Uterus (tissue), 4 donors: ENCODE results near the gene SCLY. TPM values are rescaled to one million over a fixed set of nuclear protein-coding genes. Genes with fewer than 3 reads are reported as not detected.
"Not testable (repeated sequence)": the region's sequence is repeated elsewhere in the genome, so short reads cannot be mapped to it uniquely, and the experiment has no call there.

ENCODE experiments used
- DNase-seq, 2 donors: peaks; one replicate each; pipeline ENCODE4 v3.0.0-alpha.2; 2019 to 2020
- H3K27ac ChIP-seq, 2 donors: fragments of 200-600 bp; sonication (generic); 1 replicate in 1 of 2; 2 replicates in 1 of 2; pipeline ENCODE4 v1.5.1; 2016 to 2018
- H3K27me3 ChIP-seq, 2 donors: fragments of 200-600 bp; sonication (generic); one replicate each; pipeline ENCODE4 v1.5.1; 2018 to 2019; ENCODE audit warnings: control low read depth in 1 of 2
- H3K36me3 ChIP-seq, 2 donors: fragments of 200-600 bp; sonication (generic); one replicate each; pipeline ENCODE4 v1.5.1; 2019; ENCODE audit warnings: control low read depth in 1 of 2
- H3K4me1 ChIP-seq, 2 donors: fragments of 200-600 bp; sonication (generic); one replicate each; pipeline ENCODE4 v1.5.1; 2018 to 2019; ENCODE audit warnings: control low read depth in 1 of 2
- H3K4me3 ChIP-seq, 2 donors: fragments of 200-600 bp; sonication (generic); 1 replicate in 1 of 2; 2 replicates in 1 of 2; pipeline ENCODE4 v1.5.1; 2018 to 2019; ENCODE audit warnings: mild to moderate bottlenecking in 1 of 2
- H3K9me3 ChIP-seq, 2 donors: fragments of 200-600 bp; sonication (generic); one replicate each; pipeline ENCODE4 v1.5.1; 2019; ENCODE audit warnings: control low read depth in 1 of 2
- CTCF ChIP-seq, 4 experiments: fragments of 200-600 bp in 2 of 4; fragments of 450-650 bp in 2 of 4; sonication (generic) in 2 of 4; IDR thresholded peaks; one replicate each; pipeline ENCODE4 v1.5.1; 2016 to 2019; ENCODE audit warnings: antibody characterized with exemption in 4 of 4, mild to moderate bottlenecking in 2 of 4, moderate library complexity in 1 of 4
- POLR2A ChIP-seq, 2 donors: fragments of 450-650 bp; IDR thresholded peaks; one replicate each; pipeline ENCODE4 v1.6.1; 2016; ENCODE audit warnings: antibody characterized with exemption in 2 of 2, mild to moderate bottlenecking in 1 of 2, moderate library complexity in 1 of 2
- intact Hi-C: fragments of 100-400 bp; cut with DNase I; formaldehyde crosslinking; loops from one replicate; pipeline ENCODE4 v1.15.1; 2023; ENCODE audit warnings: low total_unique reads
- total RNA-seq, 4 donors: library from RNA; depleted of rRNA in 3 of 4; stranded (reverse); fragments of >200 nt in 3 of 4; gene quantifications; one replicate each; pipeline versions ENCODE4 v1.1.0 to v1.2.4, GENCODE V29; 2014 to 2023
- donor health status: DM: yes; HTN: yes; CAD: no.

Gene SCLY
- total RNA-seq, 4 donors from 2014 or later: 5.1 to 26.0 (median 12.8) TPM

- Histone ChIP-seq H3K27me3 (no peaks in the 10 kb centered on the region), H3K4me3 (no peak overlapping the region), H3K9me3 (no peaks in the 10 kb centered on the region), H3K4me1 (no peaks in the 10 kb centered on the region), H3K36me3 (no peaks in the 10 kb centered on the region), H3K27ac (no peak overlapping the region)
- intact Hi-C loops: no loop called here
- no peak for DNase-seq
- TF ChIP-seq CTCF (IDR thresholded peaks at IDR 0.05): no peak
- TF ChIP-seq POLR2A (IDR thresholded peaks at IDR 0.05): no peak
Measured at GRCh38 chr2:238113611-238114010, 52.8 kb downstream of the SCLY start.

- H3K27me3 ChIP-seq: no peaks in the 10 kb centered on the region
- DNase-seq: no peak
- TF ChIP-seq CTCF (IDR thresholded peaks at IDR 0.05) (no peak), POLR2A (IDR thresholded peaks at IDR 0.05) (no peak)
Measured at GRCh38 chr2:238114331-238114841, 53.6 kb downstream of the SCLY start.

GRCh38 chr2:238114851-238115660 lies 54.3 kb downstream of the SCLY start:
- DNase-seq: no peak
- no peaks in the 10 kb centered on the region for H3K27me3 ChIP-seq
- H3K4me3 ChIP-seq: no peak overlapping the region
- TF ChIP-seq POLR2A (IDR thresholded peaks at IDR 0.05): no peak
- no peak for TF ChIP-seq CTCF (IDR thresholded peaks at IDR 0.05)
- H3K36me3 ChIP-seq: no peaks in the 10 kb centered on the region
- H3K4me1 ChIP-seq: no peaks in the 10 kb centered on the region
- intact Hi-C loops: no loop called here
- no peak overlapping the region for H3K27ac ChIP-seq
- H3K9me3 ChIP-seq: no peaks in the 10 kb centered on the region

More at GRCh38 chr2:238114331-238114841, 53.6 kb downstream of the SCLY start:
- H3K4me1 ChIP-seq: no peaks in the 10 kb centered on the region
- intact Hi-C loops: no loop called here
- H3K27ac ChIP-seq: no peak overlapping the region
- H3K36me3 ChIP-seq: no peaks in the 10 kb centered on the region
- no peaks in the 10 kb centered on the region for H3K9me3 ChIP-seq
- H3K4me3 ChIP-seq: no peak overlapping the region

- H3K36me3 ChIP-seq, intact Hi-C loops, H3K4me1 ChIP-seq, H3K27me3 ChIP-seq, H3K27ac ChIP-seq, H3K4me3 ChIP-seq, H3K9me3 ChIP-seq, DNase-seq: not testable (repeated sequence)
Measured at GRCh38 chr2:238115709-238116108, 54.9 kb downstream of the SCLY start.

- Histone ChIP-seq H3K4me3 (no peak overlapping the region), H3K27me3 (no peaks in the 10 kb centered on the region), H3K36me3 (no peaks in the 10 kb centered on the region), H3K9me3 (no peaks in the 10 kb centered on the region), H3K27ac (no peak overlapping the region), H3K4me1 (no peaks in the 10 kb centered on the region)
- intact Hi-C loops: no loop called here
- no peak for TF ChIP-seq CTCF (IDR thresholded peaks at IDR 0.05)
- no peak for TF ChIP-seq POLR2A (IDR thresholded peaks at IDR 0.05)
- DNase-seq: no peak
Measured at GRCh38 chr2:238116298-238117198, 55.7 kb downstream of the SCLY start.
